Keratinocyte (primary cell): ENCODE measurements around the gene PHLDA3. TPM values are rescaled to one million over a fixed set of nuclear protein-coding genes. Genes with fewer than 3 reads are reported as not detected.

ENCODE experiments used
- DNase-seq: peaks from one replicate; pipeline ENCODE4 v3.0.0-alpha.2; 2011; ENCODE audit warnings: low read depth, missing footprints, low spot score
- FAIRE-seq: peaks from 2 replicates; lab custom pipeline; 2011; peaks lifted over from hg19 to GRCh38; lab: Jason Lieb, UNC
- H2AFZ ChIP-seq: 2 replicates; pipeline ENCODE4 v1.6.0; 2012; ENCODE audit warnings: low read length, control low read depth, inconsistent platforms; ENCODE audit not compliant: control insufficient read depth
- H3K27ac ChIP-seq: 2 replicates; pipeline ENCODE4 v1.5.1; 2011; ENCODE audit warnings: low read length; ENCODE audit not compliant: control insufficient read depth, insufficient read depth
- H3K27me3 ChIP-seq: 3 replicates; pipeline ENCODE4 v1.6.0; 2011; ENCODE audit warnings: low read length; ENCODE audit not compliant: control insufficient read depth, insufficient read depth; ENCODE audit errors: extremely low read depth
- H3K36me3 ChIP-seq, 2 experiments: 2 replicates in 1 of 2; 3 replicates in 1 of 2; pipeline ENCODE4 v1.5.1; 2011; ENCODE audit warnings: low read length in 2 of 2, mild to moderate bottlenecking in 1 of 2; ENCODE audit not compliant: control insufficient read depth in 2 of 2, insufficient read depth in 2 of 2; ENCODE audit errors: extremely low read depth in 1 of 2
- H3K4me1 ChIP-seq: 3 replicates; pipeline ENCODE4 v1.5.1; 2011; ENCODE audit warnings: low read length; ENCODE audit not compliant: control insufficient read depth, insufficient read depth; ENCODE audit errors: extremely low read depth
- H3K4me2 ChIP-seq: 3 replicates; pipeline ENCODE4 v1.6.0; 2011; ENCODE audit warnings: low read depth, low read length; ENCODE audit not compliant: control insufficient read depth, insufficient read depth; ENCODE audit errors: extremely low read depth
- H3K4me3 ChIP-seq, 3 experiments: fragments of 200-600 bp in 1 of 3; sonication (generic) in 1 of 3; 2 replicates in 2 of 3; 3 replicates in 1 of 3; pipeline ENCODE4 v1.5.1; 2011 to 2016; ENCODE audit warnings: low read length in 3 of 3, mild to moderate bottlenecking in 3 of 3, control low read depth in 2 of 3, inconsistent platforms in 1 of 3, low read depth in 1 of 3, mixed read lengths in 1 of 3, mixed run types in 1 of 3, moderate library complexity in 1 of 3; ENCODE audit not compliant: control insufficient read depth in 2 of 3, insufficient read depth in 2 of 3; ENCODE audit errors: extremely low read depth in 1 of 3
- H3K79me2 ChIP-seq: 2 replicates; pipeline ENCODE4 v1.6.0; 2012; ENCODE audit warnings: low read length; ENCODE audit not compliant: control insufficient read depth, insufficient read depth
- H3K9ac ChIP-seq: 3 replicates; pipeline ENCODE4 v1.6.0; 2011; ENCODE audit warnings: low read length; ENCODE audit not compliant: control insufficient read depth, insufficient read depth; ENCODE audit errors: extremely low read depth
- H3K9me1 ChIP-seq: 3 replicates; pipeline ENCODE4 v1.6.0; 2011; ENCODE audit warnings: low read length; ENCODE audit not compliant: control insufficient read depth, insufficient read depth; ENCODE audit errors: extremely low read depth
- H3K9me3 ChIP-seq: 2 replicates; pipeline ENCODE4 v1.5.1; 2012; ENCODE audit warnings: low read depth, low read length; ENCODE audit not compliant: control insufficient read depth
- H4K20me1 ChIP-seq: 3 replicates; pipeline ENCODE4 v1.6.0; 2011; ENCODE audit warnings: low read length; ENCODE audit not compliant: control insufficient read depth, insufficient read depth; ENCODE audit errors: extremely low read depth
- CTCF ChIP-seq, 3 experiments: IDR thresholded peaks in 1 of 3; conservative IDR thresholded peaks in 1 of 3; optimal IDR thresholded peaks in 1 of 3; 2 replicates in 2 of 3; 3 replicates in 1 of 3; pipeline versions ENCODE3 to v1.5.1; 2011; ENCODE audit warnings: low read length in 3 of 3, mild to moderate bottlenecking in 3 of 3, moderate library complexity in 2 of 3, control low read depth in 1 of 3, inconsistent platforms in 1 of 3; ENCODE audit not compliant: insufficient read depth in 2 of 3; ENCODE audit errors: extremely low read depth in 1 of 3
- EZH2 ChIP-seq: IDR thresholded peaks from one replicate; pipeline ENCODE4 v1.6.1; 2012; ENCODE audit warnings: inconsistent platforms, mild to moderate bottlenecking, low read length, moderate library complexity
- dilution Hi-C: fragments of 300-500 bp; cut with MboI; formaldehyde crosslinking; loops from one replicate; pipeline ENCODE4 v1.7.0; 2020; ENCODE audit warnings: low sequenced_read_pairs; ENCODE audit not compliant: extremely low pct_ligation_motif_present
- polyA minus RNA-seq, 3 experiments: library from RNA; depleted of rRNA, polyadenylated mRNA; stranded (reverse); fragments of >200 nt; gene quantifications; 1 replicate in 1 of 3; 2 replicates in 1 of 3; 3 replicates in 1 of 3; pipeline ENCODE4 v1.2.3, GENCODE V29; 2011
- polyA plus RNA-seq, 5 experiments: library from polyadenylated mRNA; depleted of rRNA in 3 of 5; stranded (reverse) in 3 of 5; stranded (forward) in 1 of 5; unstranded in 1 of 5; fragments of >200 nt; gene quantifications; 1 replicate in 1 of 5; 2 replicates in 3 of 5; 3 replicates in 1 of 5; pipeline versions ENCODE4 v1.2.1 to v1.2.3, GENCODE V29; 2011 to 2012; ENCODE audit warnings: missing spikeins in 2 of 5, low read depth in 1 of 5, low replicate concordance in 1 of 5

Gene PHLDA3
- polyA plus RNA-seq (47.0 to 104 TPM (median 48.2 TPM) in 3 replicates), polyA minus RNA-seq (21.0 to 38.8 TPM (median 36.7 TPM) in 3 replicates)
- 40.1 TPM for polyA plus RNA-seq (2011; ENCODE audit: low read depth)
- polyA plus RNA-seq (2011; cell fraction: cytosol; rRNA removed): 27.2 and 66.8 TPM in 2 replicates
- polyA plus RNA-seq (2011; cell fraction: nucleus; rRNA removed): 42.1 and 67.8 TPM in 2 replicates
- 76.2 TPM in 2 replicates for polyA plus RNA-seq (2012; ENCODE audit: low replicate concordance)
- polyA minus RNA-seq (2011; cell fraction: cytosol; rRNA and poly(A)+ RNA removed): 107 TPM
- 38.2 and 54.1 TPM in 2 replicates for polyA minus RNA-seq (2011; cell fraction: nucleus; rRNA and poly(A)+ RNA removed)

- FAIRE-seq (peak; percentile 20), DNase-seq (no peak)
- TF ChIP-seq CTCF (optimal IDR thresholded peaks at IDR 0.05 in 1 of 3, IDR thresholded peaks at IDR 0.05 in 1 of 3, conservative IDR thresholded peaks at IDR 0.05 in 1 of 3; ENCODE audit: extremely low read depth in 1 of 3, insufficient read depth in 2 of 3, low read length in 3 of 3) (no peak), EZH2 (no peak)
- no peaks in the 10 kb centered on the region for H3K9me3 ChIP-seq
- H3K36me3 ChIP-seq: peaks cover 14 to 19% of the 10 kb centered on the region in 2 experiments
- dilution Hi-C loops: no loop called here
- H3K9me1 ChIP-seq: no peaks in the 10 kb centered on the region
- peak within 1 kb of the TSS; percentile 74 for H2AFZ ChIP-seq
- peak within 1 kb of the TSS; percentile 99 for H3K9ac ChIP-seq
- peaks cover 41% of the 10 kb centered on the region for H3K79me2 ChIP-seq
- peak within 1 kb of the TSS; percentile 97 to 100 (median 99) for H3K4me3 ChIP-seq
- H3K27me3 ChIP-seq: no peaks in the 10 kb centered on the region
- H4K20me1 ChIP-seq: peaks cover 4% of the 10 kb centered on the region
- peak within 1 kb of the TSS; percentile 74 for H3K4me2 ChIP-seq
- peak within 1 kb of the TSS; percentile 97 for H3K27ac ChIP-seq
- H3K4me1 ChIP-seq: peaks cover 29% of the 10 kb centered on the region
These were observed at the start of gene PHLDA3 for GRCh38 chr1:201468844-201469644. TSS of gene PHLDA3 (minus strand) at chr1:201469188. CDS start at chr1:201468786, 402 bp downstream.

- dilution Hi-C loops: no loop called here
- H3K27ac ChIP-seq: peak overlapping the region; percentile 68
These were observed 49.1 kb upstream of the PHLDA3 start for GRCh38 chr1:201518071-201518470.

More at GRCh38 chr1:201518071-201518470, 49.1 kb upstream of the PHLDA3 start:
- no peak for FAIRE-seq
- peak overlapping the region; percentile 37 for H3K9ac ChIP-seq
- peak overlapping the region; percentile 54 for H2AFZ ChIP-seq
- H3K79me2 ChIP-seq: no peaks in the 10 kb centered on the region
- no peak overlapping the region for H3K4me3 ChIP-seq
- H3K9me3 ChIP-seq: no peaks in the 10 kb centered on the region
- H3K36me3 ChIP-seq: no peaks in the 10 kb centered on the region
- peak overlapping the region; percentile 62 for H3K4me2 ChIP-seq
- peaks cover 32% of the 10 kb centered on the region for H3K4me1 ChIP-seq
- no peaks in the 10 kb centered on the region for H3K27me3 ChIP-seq
- no peaks in the 10 kb centered on the region for H3K9me1 ChIP-seq
- H4K20me1 ChIP-seq: no peaks in the 10 kb centered on the region
- DNase-seq: no peak
- TF ChIP-seq EZH2 (no peak), CTCF (optimal IDR thresholded peaks at IDR 0.05 in 1 of 3, IDR thresholded peaks at IDR 0.05 in 1 of 3, conservative IDR thresholded peaks at IDR 0.05 in 1 of 3; ENCODE audit: extremely low read depth in 1 of 3, insufficient read depth in 2 of 3, low read length in 3 of 3) (no peak)
